B cell (primary cell): ENCODE data around the gene RRM2. TPM values are rescaled to one million over a fixed set of nuclear protein-coding genes. Genes with fewer than 3 reads are reported as not detected.

ENCODE experiments used
- ATAC-seq: fragments of 200-7000 bp; cut with Tn5 transposase; one replicate; pipeline ENCODE4 v1.10.0; 2021; ENCODE audit warnings: low read depth, mild to moderate bottlenecking, moderate number of reproducible peaks, moderate library complexity
- CTCF ChIA-PET: fragments of 350-600 bp; sonication (Branson Sonifier 250); formaldehyde crosslinking; loops from one replicate; lab custom pipeline; 2021; ENCODE audit warnings: antibody characterized with exemption, inconsistent platforms; lab: Charles Lee
- POLR2A ChIA-PET: fragments of 350-600 bp; sonication (Branson Sonifier 250); formaldehyde crosslinking; loops from one replicate; lab custom pipeline; 2021; ENCODE audit warnings: antibody characterized with exemption; lab: Charles Lee
- DNase-seq: peaks from one replicate; pipeline ENCODE4 v3.0.0; 2013
- H2AFZ ChIP-seq: 2 replicates; pipeline ENCODE4 v1.6.1; 2012; ENCODE audit warnings: mild to moderate bottlenecking, low read depth, low read length; ENCODE audit not compliant: insufficient read depth, poor library complexity, severe bottlenecking
- H3K27ac ChIP-seq, 2 donors: 1 replicate in 1 of 2; 2 replicates in 1 of 2; pipeline ENCODE4 v1.5.1; 2012 to 2013; ENCODE audit warnings: low read length in 2 of 2, mild to moderate bottlenecking in 2 of 2, moderate library complexity in 1 of 2
- H3K27me3 ChIP-seq, 4 experiments: fragments of 200-600 bp in 1 of 4; sonication (generic) in 1 of 4; replicated peaks in 1 of 4; 1 replicate in 2 of 4; 2 replicates in 2 of 4; pipeline versions ENCODE4 v1.6.1 to v1.7.0; 2013 to 2016; ENCODE audit warnings: low read length in 3 of 4, mild to moderate bottlenecking in 2 of 4, mixed read lengths in 1 of 4, moderate library complexity in 1 of 4; ENCODE audit not compliant: insufficient read depth in 4 of 4, control insufficient read depth in 3 of 4; ENCODE audit errors: control extremely low read depth in 1 of 4
- H3K36me3 ChIP-seq, 2 experiments: replicated peaks in 1 of 2; 1 replicate in 1 of 2; 2 replicates in 1 of 2; pipeline versions ENCODE4 v1.6.1 to v1.7.1; 2013; ENCODE audit warnings: low read length in 1 of 2; ENCODE audit not compliant: insufficient read depth in 2 of 2, control insufficient read depth in 1 of 2; ENCODE audit errors: control extremely low read depth in 1 of 2, extremely low read depth in 1 of 2
- H3K4me1 ChIP-seq, 2 donors: fragments of 200-600 bp in 1 of 2; sonication (generic) in 1 of 2; 1 replicate in 1 of 2; 2 replicates in 1 of 2; pipeline versions ENCODE4 v1.5.1 to v1.6.1; 2013 to 2017; ENCODE audit warnings: low read length in 2 of 2; ENCODE audit not compliant: control insufficient read depth in 2 of 2, insufficient read depth in 2 of 2
- H3K4me2 ChIP-seq: replicated peaks from 2 replicates; pipeline ENCODE3; 2012; ENCODE audit warnings: mild to moderate bottlenecking, low read depth, low read length; ENCODE audit not compliant: poor library complexity, severe bottlenecking
- H3K4me3 ChIP-seq, 5 experiments: fragments of 200-600 bp in 1 of 5; sonication (generic) in 1 of 5; 1 replicate in 3 of 5; 2 replicates in 2 of 5; pipeline versions ENCODE4 v1.5.1 to v1.7.0; 2011 to 2016; ENCODE audit warnings: low read length in 4 of 5, mild to moderate bottlenecking in 4 of 5, low read depth in 2 of 5, control low read depth in 1 of 5, moderate library complexity in 1 of 5; ENCODE audit not compliant: insufficient read depth in 1 of 5; ENCODE audit errors: control extremely low read depth in 1 of 5, extremely low read depth in 1 of 5
- H3K79me2 ChIP-seq: fragments of 200-600 bp; sonication (generic); one replicate; pipeline ENCODE4 v1.6.0; 2016; ENCODE audit warnings: low read length; ENCODE audit not compliant: control insufficient read depth, insufficient read depth
- H3K9ac ChIP-seq: fragments of 200-600 bp; sonication (generic); 2 replicates; pipeline ENCODE4 v1.6.1; 2017; ENCODE audit warnings: mild to moderate bottlenecking, low read length, moderate library complexity
- H3K9me3 ChIP-seq, 3 donors: one replicate each; pipeline versions ENCODE4 v1.6.1 to v1.7.1; 2013; ENCODE audit warnings: low read length in 2 of 3; ENCODE audit not compliant: control insufficient read depth in 2 of 3, insufficient read depth in 1 of 3; ENCODE audit errors: control extremely low read depth in 1 of 3
- H4K20me1 ChIP-seq: 2 replicates; pipeline ENCODE4 v1.6.0; 2012; ENCODE audit warnings: mild to moderate bottlenecking, low read length; ENCODE audit not compliant: insufficient read depth, control insufficient read depth, poor library complexity, severe bottlenecking
- H3K27ac Mint-ChIP-seq: one replicate; pipeline ENCODE4 v1.8.0; 2021; ENCODE audit warnings: mixed read lengths
- H3K27me3 Mint-ChIP-seq: one replicate; pipeline ENCODE4 v1.8.0; 2021; ENCODE audit warnings: mixed read lengths
- H3K4me1 Mint-ChIP-seq: one replicate; pipeline ENCODE4 v1.8.0; 2021; ENCODE audit warnings: mixed read lengths
- H3K4me3 Mint-ChIP-seq: one replicate; pipeline ENCODE4 v1.8.0; 2021; ENCODE audit warnings: mixed read lengths
- H3K9me3 Mint-ChIP-seq: one replicate; pipeline ENCODE4 v1.8.0; 2022; ENCODE audit warnings: mixed read lengths; ENCODE audit not compliant: insufficient read depth
- EZH2 ChIP-seq: IDR thresholded peaks from 2 replicates; pipeline ENCODE4 v1.6.1; 2012; ENCODE audit warnings: borderline replicate concordance, low read depth, mild to moderate bottlenecking, moderate library complexity, low read length; ENCODE audit not compliant: insufficient read depth, poor library complexity, severe bottlenecking
- WGBS: methylation state at CpG from one replicate; pipeline ENCODE4 v1.1.5; 2013; ENCODE audit warnings: missing lambda C conversion rate; ENCODE audit not compliant: insufficient coverage; 5-methylcytosine and 5-hydroxymethylcytosine counted together
- intact Hi-C: fragments of 100-400 bp; cut with micrococcal nuclease; formaldehyde crosslinking; loops from one replicate; pipeline ENCODE4 v1.10.0; 2022
- polyA minus RNA-seq: library from RNA; depleted of rRNA, polyadenylated mRNA; stranded (reverse); fragments of >200 nt; gene quantifications from 2 replicates; pipeline ENCODE4 v1.2.3, GENCODE V29; 2012
- polyA plus RNA-seq: library from polyadenylated mRNA; depleted of rRNA; stranded (reverse); fragments of >200 nt; gene quantifications from 2 replicates; pipeline ENCODE4 v1.2.3, GENCODE V29; 2012
- total RNA-seq, 2 donors: library from RNA; stranded (reverse); fragments of 120-200 nt in 1 of 2; gene quantifications; 1 replicate in 1 of 2; 2 replicates in 1 of 2; pipeline versions ENCODE4 v1.2.3 to v1.2.4, GENCODE V29; 2013 to 2022
- TF ChIP-seq, protein P1 (sequence below): fragments of 200-600 bp; IDR thresholded peaks from one replicate; pipeline ENCODE4 v1.8.0; 2022; ENCODE audit warnings: antibody characterized with exemption, mild to moderate bottlenecking

Gene RRM2
- total RNA-seq (1.2 and 1.3 TPM in 2 replicates), polyA plus RNA-seq (0.84 and 3.3 TPM in 2 replicates), polyA minus RNA-seq (4.8 and 20.4 TPM in 2 replicates)
- 3.0 TPM for total RNA-seq (2013)

DNA sequence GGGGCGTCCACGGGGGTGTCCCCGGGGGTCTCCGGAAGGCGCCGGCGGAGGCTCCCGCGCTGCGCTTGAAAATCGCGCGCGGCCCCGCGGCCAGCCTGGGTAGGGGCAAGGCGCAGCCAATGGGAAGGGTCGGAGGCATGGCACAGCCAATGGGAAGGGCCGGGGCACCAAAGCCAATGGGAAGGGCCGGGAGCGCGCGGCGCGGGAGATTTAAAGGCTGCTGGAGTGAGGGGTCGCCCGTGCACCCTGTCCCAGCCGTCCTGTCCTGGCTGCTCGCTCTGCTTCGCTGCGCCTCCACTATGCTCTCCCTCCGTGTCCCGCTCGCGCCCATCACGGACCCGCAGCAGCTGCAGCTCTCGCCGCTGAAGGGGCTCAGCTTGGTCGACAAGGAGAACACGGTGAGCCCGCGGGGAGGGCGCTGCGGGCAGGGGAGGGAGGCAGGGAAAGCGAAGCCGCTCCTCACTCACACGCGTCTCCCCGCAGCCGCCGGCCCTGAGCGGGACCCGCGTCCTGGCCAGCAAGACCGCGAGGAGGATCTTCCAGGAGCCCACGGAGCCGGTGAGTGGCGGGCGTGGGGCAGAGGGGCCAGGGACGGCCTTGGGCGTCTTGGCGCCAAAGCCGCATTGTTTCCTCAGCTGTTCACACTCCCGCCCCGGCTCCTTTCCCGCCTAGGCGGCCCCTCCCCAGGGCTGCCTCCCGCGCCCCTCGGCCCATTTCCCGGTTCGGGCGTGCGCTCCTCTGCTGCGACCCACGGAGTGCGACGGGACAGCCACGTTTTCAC, at the start of gene RRM2:
Gene RRM2, plus strand, starts transcription at position 240 of the 781 bp plus-strand sequence. Its CDS starts 60 bp downstream, at position 300.
- CTCF ChIA-PET, result interaction anchor here (1.2 to 5.7 kb wide), 8 partner anchors 22 to 325 kb away, joined by 3 to 193 read pairs (median 11); partner anchors contain the start of genes HPCAL1 and ODC1
- H3K27ac Mint-ChIP-seq, result peak within 1 kb of the TSS; percentile 59
- Histone ChIP-seq H3K27ac (no peak within 1 kb of the TSS), H3K79me2 (peaks cover 34% of the 10 kb centered on the region), H4K20me1 (peaks cover 6% of the 10 kb centered on the region), H3K9me3 (no peaks in the 10 kb centered on the region), H3K27me3 (peaks cover 0 to 17% (median 8%) of the 10 kb centered on the region in 4 experiments), H3K4me2 (peak within 1 kb of the TSS; percentile 100), H3K4me1 (peaks cover 29 to 32% of the 10 kb centered on the region in 2 donors), H3K9ac (peak within 1 kb of the TSS; percentile 74), H3K4me3 (peak within 1 kb of the TSS in 4 of 5 experiments; percentile 42 to 77 (median 54)), H2AFZ (peak within 1 kb of the TSS; percentile 78), H3K36me3 (no peaks in the 10 kb centered on the region)
- peak; percentile 91 for DNase-seq
- POLR2A ChIA-PET, result interaction anchor here (1.1 kb wide), 1 partner anchor 313 kb away, joined by 3 read pairs; no protein-coding TSS in a partner anchor
- under 1% methylated on average over 79 of the region's 81 CpGs for WGBS
- TF ChIP-seq, protein P1, sequence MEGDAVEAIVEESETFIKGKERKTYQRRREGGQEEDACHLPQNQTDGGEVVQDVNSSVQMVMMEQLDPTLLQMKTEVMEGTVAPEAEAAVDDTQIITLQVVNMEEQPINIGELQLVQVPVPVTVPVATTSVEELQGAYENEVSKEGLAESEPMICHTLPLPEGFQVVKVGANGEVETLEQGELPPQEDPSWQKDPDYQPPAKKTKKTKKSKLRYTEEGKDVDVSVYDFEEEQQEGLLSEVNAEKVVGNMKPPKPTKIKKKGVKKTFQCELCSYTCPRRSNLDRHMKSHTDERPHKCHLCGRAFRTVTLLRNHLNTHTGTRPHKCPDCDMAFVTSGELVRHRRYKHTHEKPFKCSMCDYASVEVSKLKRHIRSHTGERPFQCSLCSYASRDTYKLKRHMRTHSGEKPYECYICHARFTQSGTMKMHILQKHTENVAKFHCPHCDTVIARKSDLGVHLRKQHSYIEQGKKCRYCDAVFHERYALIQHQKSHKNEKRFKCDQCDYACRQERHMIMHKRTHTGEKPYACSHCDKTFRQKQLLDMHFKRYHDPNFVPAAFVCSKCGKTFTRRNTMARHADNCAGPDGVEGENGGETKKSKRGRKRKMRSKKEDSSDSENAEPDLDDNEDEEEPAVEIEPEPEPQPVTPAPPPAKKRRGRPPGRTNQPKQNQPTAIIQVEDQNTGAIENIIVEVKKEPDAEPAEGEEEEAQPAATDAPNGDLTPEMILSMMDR, result no peak
- TF ChIP-seq EZH2, result peak; percentile 55
- H3K4me1 Mint-ChIP-seq, result peaks cover 30% of the 10 kb centered on the region
- H3K4me3 Mint-ChIP-seq, result peak within 1 kb of the TSS; percentile 98
- ATAC-seq, result peak; percentile 82
- H3K9me3 Mint-ChIP-seq, result no peaks in the 10 kb centered on the region
- intact Hi-C loops, result loop anchor here (1.0 to 10.0 kb wide), 3 partner anchors 152 to 700 kb away; partner anchors contain the start of genes CPSF3, HPCAL1 and ITGB1BP1
- H3K27me3 Mint-ChIP-seq, result peaks cover 10% of the 10 kb centered on the region
